GM21529 (cell line): ENCODE measurements around the gene RPS27L.
"Not testable (repeated sequence)": the region's sequence is repeated elsewhere in the genome, so short reads cannot be mapped to it uniquely, and the experiment has no call there.

Experiments
- ATAC-seq: cut with Tn5 transposase; IDR thresholded peaks from one replicate; pipeline ENCODE4 v1.9.1; 2021; ENCODE audit not compliant: unreplicated experiment

Gene RPS27L

DNA sequence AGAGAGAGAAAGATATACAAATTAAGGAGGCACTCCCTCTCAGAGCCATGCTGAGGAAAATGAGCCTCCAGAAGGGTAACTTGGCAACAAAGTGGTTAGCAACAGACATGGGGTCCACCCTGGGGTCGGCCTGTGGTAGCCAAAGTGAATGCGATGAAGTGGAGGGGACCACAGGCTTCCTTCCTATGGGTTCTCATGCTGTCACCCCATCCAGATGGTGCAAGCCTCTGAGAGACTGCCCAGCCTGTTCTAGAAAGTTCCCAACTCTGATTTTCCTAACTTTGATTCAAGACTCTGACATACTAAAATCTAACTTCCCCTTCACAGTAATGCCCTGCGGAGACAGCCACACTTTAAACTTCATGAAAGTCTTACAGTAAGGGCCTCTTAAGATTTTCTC is 53.9 kb downstream of the RPS27L start:
- no peak for ATAC-seq

DNA sequence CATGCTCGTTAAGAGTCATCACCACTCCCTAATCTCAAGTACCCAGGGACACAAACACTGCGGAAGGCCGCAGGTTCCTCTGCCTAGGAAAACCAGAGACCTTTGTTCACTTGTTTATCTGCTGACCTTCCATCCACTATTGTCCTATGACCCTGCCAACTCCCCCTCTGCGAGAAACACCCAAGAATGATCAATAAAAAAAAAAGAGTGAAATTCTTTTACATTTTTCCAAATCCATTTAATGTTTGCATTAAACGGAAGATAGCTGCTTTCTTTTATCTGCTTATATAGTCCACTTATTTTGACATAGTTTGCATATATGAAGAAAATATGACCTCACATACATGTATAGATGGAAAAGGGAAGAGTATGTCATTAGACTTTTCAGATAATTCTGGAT is 57.7 kb downstream of the RPS27L start:
- not testable (repeated sequence) for ATAC-seq

DNA sequence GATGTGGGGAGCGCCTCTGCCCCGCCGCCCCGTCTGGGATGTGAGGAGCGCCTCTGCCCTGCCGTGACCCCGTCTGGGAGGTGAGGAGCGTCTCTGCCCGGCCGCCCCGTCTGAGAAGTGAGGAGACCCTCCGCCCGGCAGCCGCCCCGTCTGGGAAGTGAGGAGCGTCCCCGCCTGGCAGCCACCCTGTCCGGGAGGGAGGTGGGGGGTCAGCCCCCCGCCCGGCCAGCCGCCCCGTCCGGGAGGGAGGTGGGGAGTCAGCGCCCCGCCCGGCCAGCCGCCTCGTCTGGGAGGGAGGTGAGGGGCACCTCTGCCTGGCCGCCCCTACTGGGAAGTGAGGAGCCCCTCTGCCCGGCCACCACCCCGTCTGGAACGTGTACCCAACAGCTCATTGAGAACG is 58.4 kb downstream of the RPS27L start:
- ATAC-seq = not testable (repeated sequence)
